ENCODE measurements around the gene FOXD3.

Gene FOXD3

GRCh38 chr1:63362578-63362977, 40.2 kb downstream of the FOXD3 start:
- no peak for DNase-seq

GRCh38 chr1:63363014-63363413, 40.6 kb downstream of the FOXD3 start:
- no peak for DNase-seq

GRCh38 chr1:63366908-63367214, 44.5 kb downstream of the FOXD3 start:
- DNase-seq: no peak

- DNase-seq: peak; percentile 70
These were observed 45.1 kb downstream of the FOXD3 start, which contains the start of gene ALG6 for GRCh38 chr1:63367215-63368103. TSS of gene ALG6 (plus strand) at chr1:63367627. CDS start at chr1:63370978, 3,351 bp downstream.

- no peak for DNase-seq
These were observed 45.8 kb downstream of the FOXD3 start for GRCh38 chr1:63368131-63368530.
